ENCODE data around the gene ABCG1. TPM values are rescaled to one million over a fixed set of nuclear protein-coding genes. Genes with fewer than 3 reads are reported as not detected.

The ABCG1 gene
- total RNA-seq, 1 experiment from 2014 or later, result 5.6 TPM

DNA sequence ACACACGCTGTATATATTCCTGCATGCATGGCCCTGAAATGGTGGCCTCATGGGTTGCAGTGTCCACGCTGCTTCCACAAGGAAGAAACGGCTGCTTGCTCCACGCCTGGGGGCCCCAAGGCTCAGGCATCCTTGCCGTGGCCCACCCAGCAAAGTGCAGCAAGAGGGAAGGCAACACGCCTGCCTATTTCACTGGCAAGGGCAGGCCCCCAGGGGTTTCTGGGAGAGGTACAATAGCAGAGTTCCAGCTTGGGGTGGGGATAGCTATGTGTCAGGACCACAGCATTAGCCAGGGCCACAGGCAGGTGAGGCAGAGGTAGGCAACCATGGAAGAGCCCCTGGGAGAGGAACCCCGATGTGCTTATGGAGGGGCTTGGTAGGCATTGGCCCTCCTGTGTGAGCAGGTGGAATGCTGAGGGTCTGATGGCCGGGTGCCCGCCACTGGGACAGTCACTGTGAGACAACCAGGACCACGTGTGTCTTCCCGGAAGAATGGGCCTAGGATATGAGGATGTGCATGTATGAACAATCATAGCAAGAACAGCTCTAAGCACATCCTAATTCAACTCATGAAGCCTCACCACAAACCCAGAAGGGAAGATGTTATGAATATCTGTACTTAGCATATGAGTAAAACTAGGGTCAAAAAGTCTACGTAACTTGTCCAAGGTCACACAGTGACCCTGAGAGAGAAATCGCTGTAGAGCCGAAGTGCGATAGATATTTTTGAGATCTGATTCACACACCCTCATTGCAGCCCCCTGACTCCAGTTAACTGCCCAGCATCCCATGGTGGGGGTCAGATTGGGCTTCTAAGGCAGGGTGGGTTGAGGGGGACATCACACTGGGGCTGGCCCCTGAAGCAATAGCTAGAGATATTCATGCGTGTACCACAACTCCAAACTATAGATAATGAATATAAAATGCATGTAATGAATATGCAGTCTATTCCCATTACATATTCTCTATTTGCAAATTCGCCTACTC, 120.1 kb downstream of the ABCG1 start:
- H3K4me1 ChIP-seq (replicated peaks; ENCODE audit: insufficient read depth), result no peaks in the 10 kb centered on the region
- no peak overlapping the region for H3K4me2 ChIP-seq
- no peaks in the 10 kb centered on the region for H3K9me2 ChIP-seq (ENCODE audit: insufficient read depth)
- H3K9me3 ChIP-seq (ENCODE audit: insufficient read depth, low read depth), result no peaks in the 10 kb centered on the region
- POLR2A ChIA-PET (ENCODE audit: unreplicated experiment), result no interaction called here
- H3F3A ChIP-seq (ENCODE audit: insufficient read depth, low read depth), result no peaks in the 10 kb centered on the region
- DNase-seq, result no peak
- no peak for TF ChIP-seq EZH2 (IDR thresholded peaks at IDR 0.05; ENCODE audit: low read depth)
- TF ChIP-seq CTCF (conservative IDR thresholded peaks at IDR 0.05), result no peak
- no peaks in the 10 kb centered on the region for H3K36me3 ChIP-seq (ENCODE audit: low read depth)
- no peaks in the 10 kb centered on the region for H3K79me2 ChIP-seq (ENCODE audit: low read depth)
- no TSS peak for BruUV-seq (replicated peaks)
- no peak overlapping the region for H3K4me3 ChIP-seq
- no peak overlapping the region for H3K27ac ChIP-seq
- no peaks in the 10 kb centered on the region for H4K20me1 ChIP-seq (ENCODE audit: insufficient read depth)
- H2AFZ ChIP-seq, result no peak overlapping the region
- no peaks in the 10 kb centered on the region for H3K27me3 ChIP-seq (ENCODE audit: insufficient read depth, low read depth)
- intact Hi-C loops (cut with micrococcal nuclease; ENCODE audit: unreplicated experiment), result loop anchor here (5.0 kb wide), 1 partner anchor 43 kb away; no protein-coding TSS in a partner anchor
- CTCF ChIA-PET, result no interaction called here

DNA sequence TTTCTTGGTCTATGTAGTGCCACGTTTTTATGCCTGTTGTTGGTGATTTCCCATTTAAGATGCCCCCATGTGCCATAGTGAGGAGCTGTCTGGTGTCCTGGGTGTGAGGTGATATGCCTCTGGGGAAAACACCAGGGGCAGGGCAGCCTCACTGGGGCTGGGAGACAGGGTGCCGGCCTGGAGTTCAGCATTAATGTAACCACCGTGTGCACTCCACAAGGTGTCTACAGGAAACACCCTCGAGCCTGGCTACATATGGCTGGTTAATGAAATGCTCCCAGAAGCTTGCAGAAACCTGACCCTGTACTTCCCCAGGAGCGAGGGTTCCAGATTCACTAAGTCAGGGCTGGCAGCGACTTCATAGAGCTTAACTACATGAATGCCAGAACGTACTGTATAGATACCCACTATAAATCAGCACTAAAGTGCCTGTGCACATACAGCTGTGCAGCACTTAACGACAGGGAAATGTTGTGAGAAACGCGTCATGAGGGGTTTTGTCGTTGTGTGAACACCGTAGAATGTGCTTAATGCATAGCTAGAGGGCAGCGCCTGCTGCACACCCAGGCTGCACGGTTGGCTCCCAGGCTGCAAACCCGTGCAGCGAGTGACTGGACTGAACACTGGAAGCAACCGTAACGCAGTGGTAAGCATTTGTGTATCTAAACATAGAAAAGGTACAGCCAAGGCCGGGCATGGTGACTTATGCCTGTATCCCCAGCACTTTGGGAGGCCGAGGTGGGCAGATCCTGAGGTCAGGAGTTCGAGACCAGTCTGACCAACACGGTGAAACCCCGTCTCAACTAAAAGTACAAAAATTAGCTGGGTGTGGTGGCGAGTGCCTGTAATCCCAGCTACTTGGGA, 121.5 kb downstream of the ABCG1 start:
- Histone ChIP-seq H3K4me3 (no peak overlapping the region), H3K9me3 (ENCODE audit: insufficient read depth, low read depth) (no peaks in the 10 kb centered on the region), H3K79me2 (ENCODE audit: low read depth) (no peaks in the 10 kb centered on the region), H3K4me1 (replicated peaks; ENCODE audit: insufficient read depth) (no peaks in the 10 kb centered on the region), H3K27me3 (ENCODE audit: insufficient read depth, low read depth) (no peaks in the 10 kb centered on the region), H4K20me1 (ENCODE audit: insufficient read depth) (no peaks in the 10 kb centered on the region), H3K36me3 (ENCODE audit: low read depth) (no peaks in the 10 kb centered on the region), H2AFZ (no peak overlapping the region), H3F3A (ENCODE audit: insufficient read depth, low read depth) (no peaks in the 10 kb centered on the region), H3K9me2 (ENCODE audit: insufficient read depth) (no peaks in the 10 kb centered on the region), H3K27ac (no peak overlapping the region), H3K4me2 (no peak overlapping the region)
- POLR2A ChIA-PET (ENCODE audit: unreplicated experiment), result interaction anchor here (0.6 kb wide), 1 partner anchor 20 kb away, joined by 5 read pairs; no protein-coding TSS in a partner anchor
- CTCF ChIA-PET, result no interaction called here
- DNase-seq, result no peak
- intact Hi-C loops (cut with micrococcal nuclease; ENCODE audit: unreplicated experiment), result no loop called here
- no TSS peak for BruUV-seq (replicated peaks)
- TF ChIP-seq CTCF (conservative IDR thresholded peaks at IDR 0.05) (no peak), EZH2 (IDR thresholded peaks at IDR 0.05; ENCODE audit: low read depth) (no peak)

DNA sequence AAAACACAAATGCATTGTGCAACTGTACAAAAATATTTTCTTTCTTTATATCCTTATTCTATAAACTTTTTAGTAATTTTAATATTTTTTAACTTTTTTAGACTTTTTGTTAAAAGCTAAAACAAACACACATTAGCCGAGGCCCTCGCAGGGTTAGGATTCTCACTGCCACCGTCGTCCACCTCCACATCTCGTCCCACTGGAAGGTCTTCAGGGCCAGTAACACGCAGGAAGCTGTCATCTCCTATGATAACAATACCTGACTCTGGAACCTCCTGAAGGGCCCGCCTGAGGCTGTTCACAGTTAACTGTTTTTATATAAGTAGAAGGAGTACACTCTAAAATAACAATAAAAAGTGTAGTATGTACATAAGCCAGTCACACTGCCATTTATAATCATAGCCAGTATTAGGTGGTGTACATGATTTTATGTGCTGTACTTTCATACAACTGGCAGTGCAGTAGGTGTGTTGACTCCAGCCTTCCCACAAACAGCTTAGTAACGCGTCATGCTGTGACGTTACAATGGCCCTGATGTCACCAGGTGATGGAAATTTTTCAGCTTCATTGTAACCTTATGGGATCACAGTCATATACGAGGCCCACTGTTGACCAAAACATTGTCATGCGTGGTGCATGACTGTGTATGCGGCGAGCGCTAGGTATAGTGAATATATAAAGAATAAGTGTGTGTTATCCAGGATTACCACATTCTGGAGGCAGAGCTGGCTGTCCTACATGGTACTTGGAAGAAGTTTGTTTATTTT, 123.0 kb downstream of the ABCG1 start:
- Histone ChIP-seq H3F3A (ENCODE audit: insufficient read depth, low read depth) (no peaks in the 10 kb centered on the region), H3K4me1 (replicated peaks; ENCODE audit: insufficient read depth) (no peaks in the 10 kb centered on the region), H3K27me3 (ENCODE audit: insufficient read depth, low read depth) (no peaks in the 10 kb centered on the region), H3K36me3 (ENCODE audit: low read depth) (no peaks in the 10 kb centered on the region), H3K4me3 (no peak overlapping the region), H2AFZ (no peak overlapping the region), H4K20me1 (ENCODE audit: insufficient read depth) (no peaks in the 10 kb centered on the region), H3K9me2 (ENCODE audit: insufficient read depth) (no peaks in the 10 kb centered on the region), H3K27ac (no peak overlapping the region), H3K4me2 (no peak overlapping the region), H3K79me2 (ENCODE audit: low read depth) (no peaks in the 10 kb centered on the region), H3K9me3 (ENCODE audit: insufficient read depth, low read depth) (no peaks in the 10 kb centered on the region)
- POLR2A ChIA-PET (ENCODE audit: unreplicated experiment), result no interaction called here
- intact Hi-C loops (cut with micrococcal nuclease; ENCODE audit: unreplicated experiment), result no loop called here
- no peak for DNase-seq
- no TSS peak for BruUV-seq (replicated peaks)
- no peak for TF ChIP-seq EZH2 (IDR thresholded peaks at IDR 0.05; ENCODE audit: low read depth)
- no peak for TF ChIP-seq CTCF (conservative IDR thresholded peaks at IDR 0.05)
- CTCF ChIA-PET, result no interaction called here
